Stimulated activated CD4-positive, alpha-beta T cell treated with anti-CD3 and anti-CD28 coated beads, Interleukin-12 subunit alpha, Interleukin-12 subunit beta, amount 100 ng/mL, for 24 hours (primary cell): ENCODE data around the gene SLC25A43.
"Not testable (repeated sequence)": the region's sequence is repeated elsewhere in the genome, so short reads cannot be mapped to it uniquely, and the experiment has no call there.

ENCODE experiments used
- DNase-seq, 2 experiments: peaks; one replicate each; pipeline ENCODE4 v3.0.0-alpha.2; 2020; ENCODE audit warnings: low read depth in 2 of 2

SLC25A43 gene

DNA sequence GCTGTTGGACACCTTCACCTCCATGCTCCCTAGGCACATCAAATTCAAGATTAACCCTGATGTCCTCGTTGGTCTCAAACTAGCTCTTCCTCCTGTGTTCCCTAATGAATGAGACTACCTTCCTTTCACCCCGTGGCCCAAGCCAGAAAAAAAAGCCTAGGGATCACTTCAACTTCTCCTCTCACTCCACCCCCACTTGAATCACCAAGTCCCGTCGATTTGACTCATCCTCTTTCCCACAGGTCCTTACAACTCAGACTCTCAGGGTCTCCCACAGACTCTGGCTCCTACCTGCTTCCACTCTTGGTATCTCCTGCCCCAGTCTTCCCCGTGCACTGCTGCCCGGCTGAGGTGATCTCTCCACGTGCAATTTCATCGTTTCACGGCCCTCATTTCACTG lies 8.5 kb downstream of the SLC25A43 start:
- no peak for DNase-seq

GRCh38 chrX:119410027-119410819 lies 11.1 kb downstream of the SLC25A43 start:
- no peak for DNase-seq

GRCh38 chrX:119410854-119411253 lies 11.7 kb downstream of the SLC25A43 start:
- no peak for DNase-seq

- DNase-seq: no peak
Observed at GRCh38 chrX:119411959-119412358, 12.8 kb downstream of the SLC25A43 start.

DNA sequence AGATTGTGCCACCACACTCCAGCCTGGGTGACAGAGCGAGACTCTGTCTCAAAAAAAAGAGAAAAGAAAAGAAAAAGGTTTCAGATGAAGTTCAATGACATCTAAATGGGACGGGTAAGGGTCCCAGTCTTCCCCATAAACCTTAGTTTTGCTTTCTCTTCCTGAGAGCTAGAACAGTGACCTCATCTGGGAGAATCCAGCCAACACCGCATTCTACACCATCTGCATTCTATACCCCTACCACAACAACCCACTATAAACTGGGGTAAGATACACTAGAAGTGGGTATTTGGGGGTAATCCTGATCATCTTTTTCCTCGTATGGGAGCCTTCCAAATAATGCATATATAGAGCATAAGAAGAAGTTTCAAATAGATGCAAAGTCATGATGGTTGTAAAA lies 18.2 kb downstream of the SLC25A43 start:
- DNase-seq: no peak

DNA sequence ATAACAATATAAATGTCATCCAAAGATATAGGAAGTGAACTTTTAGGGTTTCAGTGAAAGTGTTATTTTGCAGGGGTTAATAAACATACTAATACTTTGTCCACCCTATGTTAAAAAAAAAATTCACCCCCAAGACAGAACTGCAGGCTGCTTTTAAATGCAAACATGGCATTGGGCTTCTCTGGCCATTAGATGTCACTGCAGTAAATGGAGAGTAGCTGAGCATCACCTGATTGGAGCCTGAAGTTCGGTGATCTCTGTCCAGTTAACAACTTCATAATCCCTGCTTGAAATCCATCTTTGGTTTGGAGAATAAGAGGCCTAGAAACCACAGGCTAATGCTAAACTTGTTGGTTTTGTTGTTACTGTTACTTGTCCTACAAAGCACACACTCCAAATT lies 18.7 kb downstream of the SLC25A43 start:
- no peak for DNase-seq

DNA sequence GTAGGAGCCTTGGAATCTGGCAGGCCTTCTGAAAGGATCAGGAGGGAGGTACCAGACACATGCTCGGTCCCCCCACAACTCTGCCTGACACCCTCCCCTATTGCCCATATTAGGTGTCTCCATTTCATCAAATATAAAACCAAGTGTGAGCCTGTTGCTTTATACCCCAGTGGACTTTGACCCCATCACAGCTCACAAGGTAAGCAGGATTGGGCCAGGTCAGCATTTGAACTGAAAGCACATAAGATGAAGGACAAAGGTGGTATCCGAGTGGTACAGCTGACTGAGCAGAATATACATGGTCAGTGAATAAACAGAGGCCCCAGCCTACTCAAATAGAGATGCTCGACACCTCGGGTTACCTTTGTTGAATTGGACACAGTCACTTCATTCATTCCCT lies 20.0 kb downstream of the SLC25A43 start:
- DNase-seq: no peak

GRCh38 chrX:119419898-119420297 lies 20.8 kb downstream of the SLC25A43 start:
- no peak for DNase-seq

DNA sequence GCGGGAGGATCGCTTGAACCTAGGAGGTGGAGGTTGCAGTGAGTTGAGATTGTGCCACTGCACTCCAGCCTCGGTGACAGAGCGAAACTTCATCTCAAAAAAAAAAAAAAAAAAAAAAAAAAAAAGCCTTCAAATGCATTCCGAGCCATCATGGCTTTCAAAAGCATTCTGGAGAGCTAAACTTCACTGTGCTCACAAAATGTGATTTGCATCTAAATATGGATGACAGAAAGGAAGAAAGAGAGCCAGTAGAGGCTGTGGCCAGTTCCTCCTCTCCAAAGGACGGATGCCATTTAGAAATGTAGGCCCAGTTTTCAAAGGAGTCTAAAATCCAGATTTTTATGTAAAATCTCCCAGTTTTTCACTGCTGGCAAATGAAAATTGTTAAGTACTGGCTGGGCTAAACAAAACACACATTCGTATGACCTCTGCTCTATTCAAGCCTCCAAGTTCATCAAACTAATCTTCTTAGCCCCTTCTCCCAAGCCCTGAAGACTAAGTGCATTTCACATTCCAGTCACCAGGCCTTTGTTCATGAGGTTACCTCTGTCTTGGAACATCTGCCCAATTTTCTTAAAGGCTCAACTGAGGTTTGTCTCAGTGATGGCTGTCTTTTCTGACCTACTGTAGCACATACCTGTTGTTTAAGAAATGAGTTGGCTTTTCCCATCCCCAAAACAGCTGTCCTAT lies 22.0 kb downstream of the SLC25A43 start:
- DNase-seq: no peak

GRCh38 chrX:119423631-119424030 lies 24.5 kb downstream of the SLC25A43 start:
- no peak for DNase-seq

DNA sequence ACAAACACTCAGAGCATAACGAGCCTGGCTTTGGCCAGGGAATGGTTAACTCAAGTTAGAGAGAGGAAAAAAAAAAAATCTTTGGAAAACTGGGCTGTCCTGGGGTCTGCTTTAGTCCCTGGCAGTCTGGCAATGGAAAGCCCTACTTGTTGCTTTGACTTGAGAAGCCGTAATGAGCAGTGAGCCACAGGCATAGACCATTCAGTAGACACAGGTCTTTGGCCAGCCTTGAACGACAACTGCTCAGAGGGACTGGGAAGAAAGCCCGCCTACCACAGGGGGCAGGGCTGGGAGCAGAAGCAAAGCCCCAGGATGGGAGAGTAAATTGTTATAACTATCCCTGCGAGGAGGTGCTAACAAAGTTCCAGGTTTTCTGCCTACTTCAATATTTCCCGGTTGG lies 25.9 kb downstream of the SLC25A43 start:
- no peak for DNase-seq

- no peak for DNase-seq
Observed at GRCh38 chrX:119427024-119427794, 28.1 kb downstream of the SLC25A43 start.

- no peak for DNase-seq
Observed at GRCh38 chrX:119427795-119428185, 28.7 kb downstream of the SLC25A43 start.

- no peak for DNase-seq
Observed at GRCh38 chrX:119429471-119429870, 30.3 kb downstream of the SLC25A43 start.

- DNase-seq: not testable (repeated sequence)
Observed at GRCh38 chrX:119441295-119441694, 42.2 kb downstream of the SLC25A43 start.

GRCh38 chrX:119442286-119442685 lies 43.1 kb downstream of the SLC25A43 start:
- DNase-seq: no peak

DNA sequence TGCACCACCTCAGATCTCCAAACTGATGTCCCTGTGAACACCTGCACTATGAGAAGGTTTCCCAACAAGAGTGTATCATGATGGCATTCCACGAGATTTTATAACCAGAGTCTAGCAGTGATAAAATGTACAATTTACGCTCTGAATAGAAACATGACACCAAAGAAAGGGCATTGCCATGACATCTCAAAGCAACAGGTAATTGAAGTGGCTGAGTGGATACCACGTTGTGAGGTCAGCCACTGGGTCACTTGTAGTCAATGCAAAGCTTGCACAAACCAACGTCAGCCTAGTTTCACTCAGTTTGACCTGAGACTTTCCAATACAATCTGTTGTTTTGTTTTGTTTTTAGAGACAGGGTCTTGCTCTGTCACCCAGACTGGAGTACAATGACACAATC lies 54.1 kb downstream of the SLC25A43 start:
- DNase-seq: no peak

- DNase-seq: no peak
Observed at GRCh38 chrX:119455264-119455663, 56.1 kb downstream of the SLC25A43 start.

- no peak for DNase-seq
Observed at GRCh38 chrX:119459181-119459580, 60.0 kb downstream of the SLC25A43 start.

DNA sequence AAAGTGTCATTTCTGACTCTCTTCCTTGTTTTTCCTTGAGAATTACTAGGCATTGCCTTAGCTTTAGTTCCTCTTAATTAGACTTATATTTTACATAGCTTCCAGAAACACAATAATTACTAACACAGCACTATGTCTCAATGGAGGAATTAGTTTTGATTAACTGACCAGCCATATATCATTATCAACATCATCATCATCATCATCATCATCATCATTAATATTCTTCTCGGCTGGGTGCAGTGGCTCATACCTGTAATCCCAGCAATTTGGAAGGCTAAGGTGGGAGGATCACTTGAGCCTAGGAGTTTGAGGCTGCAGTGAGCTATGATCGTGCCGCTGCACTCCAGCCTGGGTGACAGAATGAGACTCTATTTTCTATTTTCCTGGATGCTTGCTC lies 66.4 kb downstream of the SLC25A43 start:
- no peak for DNase-seq

GRCh38 chrX:119466970-119467369 lies 67.8 kb downstream of the SLC25A43 start:
- no peak for DNase-seq

DNA sequence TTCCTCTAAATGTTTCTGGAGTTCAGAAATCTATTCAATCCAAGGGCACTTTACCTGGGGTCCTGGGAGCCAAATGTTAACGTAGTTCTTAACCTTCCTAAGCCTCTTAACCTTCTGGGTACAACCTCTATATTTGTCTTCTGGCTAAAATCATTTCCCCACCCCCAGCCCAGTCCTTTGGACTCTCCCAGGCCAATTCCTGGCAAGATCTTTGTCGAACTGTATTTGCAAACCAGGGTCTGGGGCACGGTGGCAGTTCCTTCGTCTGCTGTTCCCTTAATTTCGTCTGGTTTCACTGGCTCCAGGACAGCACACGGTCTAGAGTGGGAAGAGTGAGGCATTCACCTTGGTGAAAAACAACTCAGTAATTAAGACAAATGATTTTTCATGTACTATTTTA lies 68.3 kb downstream of the SLC25A43 start:
- DNase-seq: no peak
